Lower leg skin (tissue), 3 donors: ENCODE measurements around the gene RNASE2.

Experiments
- CTCF ChIP-seq, 3 donors: fragments of 450-650 bp; IDR thresholded peaks; one replicate each; pipeline ENCODE4 v1.5.1; 2016; ENCODE audit warnings: antibody characterized with exemption in 3 of 3, mild to moderate bottlenecking in 3 of 3, moderate library complexity in 2 of 3
- POLR2A ChIP-seq, 2 donors: fragments of 450-650 bp; IDR thresholded peaks; one replicate each; pipeline ENCODE4 v1.6.1; 2016 to 2017; ENCODE audit warnings: antibody characterized with exemption in 2 of 2, mild to moderate bottlenecking in 1 of 2, moderate library complexity in 1 of 2

- no peak for TF ChIP-seq POLR2A (IDR thresholded peaks at IDR 0.05)
- TF ChIP-seq CTCF (IDR thresholded peaks at IDR 0.05), result no peak
These were observed 14.0 kb downstream of the RNASE2 start for GRCh38 chr14:20969336-20969735.
